ENCODE results near the gene PRRX1.

DNA sequence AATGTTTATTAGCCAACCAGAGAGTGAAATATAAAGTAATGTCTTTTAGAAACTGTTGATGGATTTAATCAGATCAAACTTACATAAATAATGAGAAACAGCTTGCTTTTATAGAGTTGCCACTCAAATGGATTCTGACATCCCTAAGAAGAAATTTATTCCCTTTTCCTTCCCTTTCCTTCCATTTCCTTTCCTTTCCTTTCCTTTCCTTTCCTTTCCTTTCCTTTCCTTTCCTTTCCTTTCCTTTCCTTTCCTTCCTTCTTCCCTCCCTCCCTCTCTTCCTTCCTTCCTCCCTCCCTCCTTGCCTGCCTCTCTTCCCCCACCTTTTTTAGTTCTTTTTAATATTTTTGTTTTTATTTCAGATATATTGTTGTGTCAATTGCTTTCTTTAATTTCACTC, 27.3 kb downstream of the PRRX1 start:
- TF ChIP-seq, protein P1, sequence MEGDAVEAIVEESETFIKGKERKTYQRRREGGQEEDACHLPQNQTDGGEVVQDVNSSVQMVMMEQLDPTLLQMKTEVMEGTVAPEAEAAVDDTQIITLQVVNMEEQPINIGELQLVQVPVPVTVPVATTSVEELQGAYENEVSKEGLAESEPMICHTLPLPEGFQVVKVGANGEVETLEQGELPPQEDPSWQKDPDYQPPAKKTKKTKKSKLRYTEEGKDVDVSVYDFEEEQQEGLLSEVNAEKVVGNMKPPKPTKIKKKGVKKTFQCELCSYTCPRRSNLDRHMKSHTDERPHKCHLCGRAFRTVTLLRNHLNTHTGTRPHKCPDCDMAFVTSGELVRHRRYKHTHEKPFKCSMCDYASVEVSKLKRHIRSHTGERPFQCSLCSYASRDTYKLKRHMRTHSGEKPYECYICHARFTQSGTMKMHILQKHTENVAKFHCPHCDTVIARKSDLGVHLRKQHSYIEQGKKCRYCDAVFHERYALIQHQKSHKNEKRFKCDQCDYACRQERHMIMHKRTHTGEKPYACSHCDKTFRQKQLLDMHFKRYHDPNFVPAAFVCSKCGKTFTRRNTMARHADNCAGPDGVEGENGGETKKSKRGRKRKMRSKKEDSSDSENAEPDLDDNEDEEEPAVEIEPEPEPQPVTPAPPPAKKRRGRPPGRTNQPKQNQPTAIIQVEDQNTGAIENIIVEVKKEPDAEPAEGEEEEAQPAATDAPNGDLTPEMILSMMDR (IDR thresholded peaks at IDR 0.05) = no peak
- TF ChIP-seq POLR2A (IDR thresholded peaks at IDR 0.05) (no peak), EP300 (IDR thresholded peaks at IDR 0.05) (no peak)

Data from ovary (tissue), 3 donors.